ENCODE measurements around the gene MPRIP.

DNA sequence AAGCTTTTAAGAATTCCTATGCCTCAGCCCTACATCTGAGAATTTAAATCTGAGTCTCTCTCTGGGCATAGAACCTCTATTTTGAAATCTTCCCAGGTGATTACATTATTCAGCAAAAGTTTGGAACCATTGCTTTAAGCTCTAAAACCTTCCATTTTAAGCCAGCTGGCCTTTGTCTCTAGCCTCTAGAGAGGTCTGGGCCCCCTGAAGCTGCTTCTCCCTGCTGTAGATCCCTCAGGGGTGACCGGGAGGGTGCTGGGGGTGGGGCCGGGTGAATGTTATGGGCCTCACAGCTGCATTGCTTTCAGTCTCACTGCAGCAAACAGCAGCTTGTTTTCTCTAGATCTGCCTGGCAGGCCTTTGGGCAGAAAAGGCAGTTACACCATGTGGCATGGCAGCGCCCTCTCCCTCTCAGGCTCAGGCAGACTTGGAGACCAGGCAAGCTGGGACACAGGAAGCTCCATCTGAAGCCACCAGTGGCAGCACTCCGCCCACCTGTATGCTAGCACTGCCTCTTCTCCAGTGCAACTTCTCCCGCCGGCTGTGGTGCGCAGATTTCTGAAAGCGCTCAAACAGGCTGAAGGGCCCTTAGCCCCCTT is 66.3 kb downstream of the MPRIP start:
- TF ChIP-seq, protein P1, sequence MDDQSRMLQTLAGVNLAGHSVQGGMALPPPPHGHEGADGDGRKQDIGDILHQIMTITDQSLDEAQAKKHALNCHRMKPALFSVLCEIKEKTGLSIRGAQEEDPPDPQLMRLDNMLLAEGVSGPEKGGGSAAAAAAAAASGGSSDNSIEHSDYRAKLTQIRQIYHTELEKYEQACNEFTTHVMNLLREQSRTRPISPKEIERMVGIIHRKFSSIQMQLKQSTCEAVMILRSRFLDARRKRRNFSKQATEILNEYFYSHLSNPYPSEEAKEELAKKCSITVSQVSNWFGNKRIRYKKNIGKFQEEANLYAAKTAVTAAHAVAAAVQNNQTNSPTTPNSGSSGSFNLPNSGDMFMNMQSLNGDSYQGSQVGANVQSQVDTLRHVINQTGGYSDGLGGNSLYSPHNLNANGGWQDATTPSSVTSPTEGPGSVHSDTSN (IDR thresholded peaks at IDR 0.05), result no peak
- TF ChIP-seq, protein P2, sequence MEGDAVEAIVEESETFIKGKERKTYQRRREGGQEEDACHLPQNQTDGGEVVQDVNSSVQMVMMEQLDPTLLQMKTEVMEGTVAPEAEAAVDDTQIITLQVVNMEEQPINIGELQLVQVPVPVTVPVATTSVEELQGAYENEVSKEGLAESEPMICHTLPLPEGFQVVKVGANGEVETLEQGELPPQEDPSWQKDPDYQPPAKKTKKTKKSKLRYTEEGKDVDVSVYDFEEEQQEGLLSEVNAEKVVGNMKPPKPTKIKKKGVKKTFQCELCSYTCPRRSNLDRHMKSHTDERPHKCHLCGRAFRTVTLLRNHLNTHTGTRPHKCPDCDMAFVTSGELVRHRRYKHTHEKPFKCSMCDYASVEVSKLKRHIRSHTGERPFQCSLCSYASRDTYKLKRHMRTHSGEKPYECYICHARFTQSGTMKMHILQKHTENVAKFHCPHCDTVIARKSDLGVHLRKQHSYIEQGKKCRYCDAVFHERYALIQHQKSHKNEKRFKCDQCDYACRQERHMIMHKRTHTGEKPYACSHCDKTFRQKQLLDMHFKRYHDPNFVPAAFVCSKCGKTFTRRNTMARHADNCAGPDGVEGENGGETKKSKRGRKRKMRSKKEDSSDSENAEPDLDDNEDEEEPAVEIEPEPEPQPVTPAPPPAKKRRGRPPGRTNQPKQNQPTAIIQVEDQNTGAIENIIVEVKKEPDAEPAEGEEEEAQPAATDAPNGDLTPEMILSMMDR (IDR thresholded peaks at IDR 0.05), result no peak
- TF ChIP-seq TAF1 (IDR thresholded peaks at IDR 0.05; ENCODE audit: borderline replicate concordance, low read depth, low read length) (no peak), NFIC (IDR thresholded peaks at IDR 0.05; ENCODE audit: borderline replicate concordance) (no peak)
